IMR-90 (cell line): ENCODE measurements around the gene MYO10. TPM values are rescaled to one million over a fixed set of nuclear protein-coding genes. Genes with fewer than 3 reads are reported as not detected.

Source experiments
- ATAC-seq: fragments of 200-7000 bp; cut with Tn5 transposase; 2 replicates; pipeline ENCODE4 v1.9.1; 2020; ENCODE audit warnings: low read depth, mild to moderate bottlenecking, moderate library complexity
- BruUV-seq: library from RNA; stranded (reverse); fragments of 400-500 nt; replicated peaks from 2 replicates; lab custom pipeline; 2021; lab: Mats Ljungman, UMichigan
- CTCF ChIA-PET: fragments of 300-600 bp; formaldehyde crosslinking; extraction: SDS; loops from one replicate; lab custom pipeline; 2021; ENCODE audit warnings: antibody characterized with exemption; lab: Yijun Ruan, JAX
- POLR2A ChIA-PET: fragments of 300-600 bp; sonication (Branson Sonifier 250); formaldehyde crosslinking; loops from one replicate; lab custom pipeline; 2022; ENCODE audit warnings: antibody characterized with exemption; ENCODE audit not compliant: unreplicated experiment; lab: Charles Lee
- DNase-seq: peaks from one replicate; pipeline ENCODE4 v3.0.0; 2013
- H2AFZ ChIP-seq: replicated peaks from 2 replicates; pipeline ENCODE3; 2013; ENCODE audit warnings: low read length, mild to moderate bottlenecking; ENCODE audit not compliant: poor library complexity
- H2AK5ac ChIP-seq: 2 replicates; pipeline ENCODE4 v1.6.1; 2013; ENCODE audit warnings: low read depth, low read length, inconsistent platforms
- H2AK9ac ChIP-seq: replicated peaks from 2 replicates; pipeline ENCODE3; 2013; ENCODE audit warnings: mild to moderate bottlenecking, low read depth, low read length, moderate library complexity; ENCODE audit not compliant: poor library complexity
- H2BK120ac ChIP-seq: 2 replicates; pipeline ENCODE4 v1.6.1; 2013; ENCODE audit warnings: low read depth, low read length, inconsistent platforms
- H2BK15ac ChIP-seq: 3 replicates; pipeline ENCODE4 v1.6.1; 2013; ENCODE audit warnings: low read depth, low read length, inconsistent platforms
- H2BK20ac ChIP-seq: 2 replicates; pipeline ENCODE4 v1.6.1; 2013; ENCODE audit warnings: low read depth, mild to moderate bottlenecking, inconsistent platforms, low read length, moderate library complexity
- H2BK5ac ChIP-seq: 2 replicates; pipeline ENCODE4 v1.6.1; 2013; ENCODE audit warnings: mild to moderate bottlenecking, low read depth, low read length, inconsistent platforms; ENCODE audit not compliant: poor library complexity, severe bottlenecking
- H3K14ac ChIP-seq: replicated peaks from 2 replicates; pipeline ENCODE4 v1.6.1; 2013; ENCODE audit warnings: low read depth, low read length, inconsistent platforms
- H3K18ac ChIP-seq: 2 replicates; pipeline ENCODE4 v1.6.1; 2013; ENCODE audit warnings: low read depth, low read length, control low read depth
- H3K23ac ChIP-seq: 2 replicates; pipeline ENCODE4 v1.6.1; 2013; ENCODE audit warnings: low read depth, low read length, inconsistent platforms
- H3K27ac ChIP-seq: 2 replicates; pipeline ENCODE4 v1.5.1; 2013; ENCODE audit warnings: mild to moderate bottlenecking, control low read depth, low read length; ENCODE audit not compliant: insufficient read depth
- H3K27me3 ChIP-seq: 2 replicates; pipeline ENCODE4 v1.6.1; 2013; ENCODE audit warnings: low read length; ENCODE audit not compliant: control insufficient read depth, insufficient read depth
- H3K36me3 ChIP-seq: 2 replicates; pipeline ENCODE4 v1.6.1; 2013; ENCODE audit warnings: low read length, mixed read lengths; ENCODE audit not compliant: control insufficient read depth, insufficient read depth
- H3K4ac ChIP-seq: 2 replicates; pipeline ENCODE4 v1.6.1; 2013; ENCODE audit warnings: low read depth, low read length, inconsistent platforms
- H3K4me1 ChIP-seq: 2 replicates; pipeline ENCODE4 v1.6.1; 2013; ENCODE audit warnings: low read length, mixed read lengths; ENCODE audit not compliant: control insufficient read depth, insufficient read depth
- H3K4me2 ChIP-seq: 2 replicates; pipeline ENCODE4 v1.6.1; 2013; ENCODE audit warnings: low read depth, mild to moderate bottlenecking, control low read depth, low read length, moderate library complexity
- H3K4me3 ChIP-seq: 2 replicates; pipeline ENCODE4 v1.5.1; 2013; ENCODE audit warnings: low read depth, mild to moderate bottlenecking, control low read depth, low read length, moderate library complexity; ENCODE audit not compliant: insufficient read depth
- H3K56ac ChIP-seq: 2 replicates; pipeline ENCODE4 v1.6.1; 2013; ENCODE audit warnings: low read length, inconsistent platforms; ENCODE audit not compliant: insufficient read depth; ENCODE audit errors: extremely low read depth
- H3K79me1 ChIP-seq, 2 experiments: 2 replicates each; pipeline ENCODE4 v1.6.1; 2013; ENCODE audit warnings: low read length in 2 of 2, inconsistent platforms in 1 of 2, low read depth in 1 of 2
- H3K9ac ChIP-seq: 2 replicates; pipeline ENCODE4 v1.6.1; 2013; ENCODE audit warnings: low read depth, low read length, control low read depth
- H3K9me1 ChIP-seq: 2 replicates; pipeline ENCODE4 v1.6.1; 2013; ENCODE audit warnings: low read length, inconsistent platforms; ENCODE audit not compliant: insufficient read depth
- H3K9me3 ChIP-seq: 2 replicates; pipeline ENCODE4 v1.6.1; 2013; ENCODE audit warnings: low read length; ENCODE audit not compliant: control insufficient read depth, insufficient read depth
- H4K20me1 ChIP-seq: 2 replicates; pipeline ENCODE4 v1.6.1; 2013; ENCODE audit warnings: low read length, inconsistent platforms; ENCODE audit not compliant: insufficient read depth
- H4K5ac ChIP-seq: 2 replicates; pipeline ENCODE4 v1.6.1; 2013; ENCODE audit warnings: mild to moderate bottlenecking, low read depth, low read length, control low read depth
- H4K8ac ChIP-seq, 2 experiments: 2 replicates each; pipeline ENCODE4 v1.6.1; 2013; ENCODE audit warnings: low read depth in 2 of 2, low read length in 2 of 2, control low read depth in 1 of 2, inconsistent platforms in 1 of 2
- H4K91ac ChIP-seq: 2 replicates; pipeline ENCODE4 v1.6.1; 2013; ENCODE audit warnings: low read depth, low read length, inconsistent platforms; ENCODE audit not compliant: insufficient read depth
- WGBS, 2 experiments: methylation state at CpG; one replicate each; pipeline versions ENCODE4 v1.1.5 to v1.1.7; 2013; ENCODE audit warnings: missing lambda C conversion rate in 2 of 2; ENCODE audit not compliant: insufficient read length in 1 of 2; ENCODE audit errors: extremely low coverage in 2 of 2; 5-methylcytosine and 5-hydroxymethylcytosine counted together
- dilution Hi-C: fragments of 300-500 bp; cut with HindIII; formaldehyde crosslinking; loops from one replicate; pipeline ENCODE4 v1.14.3; 2018; ENCODE audit warnings: low sequenced_read_pairs; ENCODE audit not compliant: unreplicated experiment
- in situ Hi-C: fragments of 300-500 bp; cut with MboI; formaldehyde crosslinking; loops from 3 replicates; pipeline ENCODE4 v1.14.3; 2019; ENCODE audit warnings: low sequenced_read_pairs, inconsistent platforms, mixed read lengths
- intact Hi-C: fragments of 100-400 bp; cut with micrococcal nuclease; formaldehyde crosslinking; loops from 2 replicates; pipeline ENCODE4 v1.10.0; 2022
- polyA plus RNA-seq, 3 experiments: library from polyadenylated mRNA; depleted of rRNA; stranded (reverse); fragments of >200 nt; gene quantifications; 2 replicates each; pipeline ENCODE4 v1.2.3, GENCODE V29; 2012; ENCODE audit warnings: low replicate concordance in 1 of 3
- total RNA-seq: library from RNA; depleted of rRNA; stranded (reverse); fragments of >200 nt; gene quantifications from 2 replicates; pipeline ENCODE4 v1.2.3, GENCODE V29; 2012
- TF ChIP-seq, protein P1 (sequence below): fragments of 150-350 bp; IDR thresholded peaks from 2 replicates; pipeline ENCODE4 v1.6.1; 2016; ENCODE audit warnings: low read depth, mild to moderate bottlenecking, low read length, moderate library complexity, borderline replicate concordance

The MYO10 gene
- total and polyA plus RNA-seq, 2 of the 4 experiments (the other 2 are of a cell fraction), result 39.9 to 115 TPM

DNA sequence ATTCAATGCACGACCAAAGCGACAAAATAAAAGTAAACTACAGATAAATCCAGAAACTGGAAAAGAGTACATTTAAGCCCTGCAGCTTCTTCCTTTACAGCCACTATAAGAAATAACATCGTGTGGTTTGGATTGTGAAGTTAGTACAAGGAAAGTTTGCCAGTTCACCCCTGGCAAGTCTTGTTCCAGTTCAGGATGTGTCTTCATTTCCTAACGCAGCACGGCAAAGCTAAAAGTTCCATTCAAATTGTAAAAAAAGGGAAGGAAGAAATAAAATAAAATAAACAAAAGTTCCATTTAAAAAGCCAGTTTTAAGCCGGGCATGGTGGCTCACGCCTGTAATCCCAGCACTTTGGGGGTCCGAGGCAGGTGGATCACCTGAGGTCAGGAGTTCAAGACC lies 236.0 kb downstream of the MYO10 start:
- no TSS peak for BruUV-seq
- WGBS, 2 experiments, result no CpG with 5 or more reads among the region's 8 CpGs
- H3K56ac ChIP-seq, result no peak overlapping the region
- peaks cover 5% of the 10 kb centered on the region; the same call in 1 of the 2 replicates for H3K9me1 ChIP-seq
- H2BK15ac ChIP-seq, result no peak overlapping the region
- no peak overlapping the region for H2AK9ac ChIP-seq
- H2BK120ac ChIP-seq, result no peak overlapping the region
- POLR2A ChIA-PET, result no interaction called here
- intact Hi-C loops, result no loop called here
- H2AFZ ChIP-seq, result no peak overlapping the region
- in situ Hi-C loops, result no loop called here
- TF ChIP-seq, protein P1, sequence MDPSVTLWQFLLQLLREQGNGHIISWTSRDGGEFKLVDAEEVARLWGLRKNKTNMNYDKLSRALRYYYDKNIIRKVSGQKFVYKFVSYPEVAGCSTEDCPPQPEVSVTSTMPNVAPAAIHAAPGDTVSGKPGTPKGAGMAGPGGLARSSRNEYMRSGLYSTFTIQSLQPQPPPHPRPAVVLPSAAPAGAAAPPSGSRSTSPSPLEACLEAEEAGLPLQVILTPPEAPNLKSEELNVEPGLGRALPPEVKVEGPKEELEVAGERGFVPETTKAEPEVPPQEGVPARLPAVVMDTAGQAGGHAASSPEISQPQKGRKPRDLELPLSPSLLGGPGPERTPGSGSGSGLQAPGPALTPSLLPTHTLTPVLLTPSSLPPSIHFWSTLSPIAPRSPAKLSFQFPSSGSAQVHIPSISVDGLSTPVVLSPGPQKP, result no peak
- H3K4me2 ChIP-seq, result no peak overlapping the region
- H4K20me1 ChIP-seq, result peaks cover 52% of the 10 kb centered on the region
- no peak overlapping the region for H4K5ac ChIP-seq
- no peak overlapping the region for H3K27ac ChIP-seq
- H2BK5ac ChIP-seq, result no peak overlapping the region
- no peak overlapping the region for H4K8ac ChIP-seq
- H3K4me1 ChIP-seq, result 0 out of 2 replicates have a peak, but pooled peaks cover 2% of the 10 kb centered on the region
- peaks cover 30 to 59% of the 10 kb centered on the region in 2 experiments for H3K79me1 ChIP-seq
- DNase-seq (no peak), ATAC-seq (no peak)
- H3K18ac ChIP-seq, result no peak overlapping the region
- H3K27me3 ChIP-seq, result no peaks in the 10 kb centered on the region
- no peak overlapping the region for H3K9ac ChIP-seq
- no peak overlapping the region for H3K4me3 ChIP-seq
- H3K4ac ChIP-seq, result no peak overlapping the region
- no peak overlapping the region for H4K91ac ChIP-seq
- H3K14ac ChIP-seq, result no peak overlapping the region
- H3K9me3 ChIP-seq, result no peaks in the 10 kb centered on the region
- H2AK5ac ChIP-seq, result no peak overlapping the region
- H2BK20ac ChIP-seq, result no peak overlapping the region
- dilution Hi-C loops, result no loop called here
- no peak overlapping the region for H3K23ac ChIP-seq
- peaks cover 61% of the 10 kb centered on the region for H3K36me3 ChIP-seq
- CTCF ChIA-PET, result interaction anchor here (0.6 kb wide), 1 partner anchor 32 kb away, joined by 3 read pairs; no protein-coding TSS in a partner anchor
